H1 (cell line): ENCODE data around the gene TTC33. TPM values are rescaled to one million over a fixed set of nuclear protein-coding genes. Genes with fewer than 3 reads are reported as not detected.
A peak's percentile ranks its signal among the peaks of the same experiment; 100 is the strongest.

Source experiments
- CTCF ChIA-PET: fragments of 300-600 bp; sonication (Branson Sonifier 250); formaldehyde crosslinking; loops from one replicate; lab custom pipeline; 2021; ENCODE audit not compliant: partially characterized antibody; lab: Charles Lee
- POLR2A ChIA-PET: fragments of 300-600 bp; sonication (Branson Sonifier 250); formaldehyde crosslinking; loops from one replicate; lab custom pipeline; 2021; ENCODE audit warnings: inconsistent platforms; ENCODE audit not compliant: partially characterized antibody; lab: Charles Lee
- DNase-seq, 2 experiments: peaks; one replicate each; pipeline versions ENCODE4 v3.0.0 to v3.0.0-alpha.2; 2010 to 2022; ENCODE audit warnings: low spot score in 2 of 2, low read depth in 1 of 2, mixed read lengths in 1 of 2
- FAIRE-seq: peaks from 2 replicates; lab custom pipeline; 2011; peaks lifted over from hg19 to GRCh38; lab: Jason Lieb, UNC
- H2AFZ ChIP-seq: 2 replicates; pipeline ENCODE4 v1.8.1; 2012; ENCODE audit warnings: low read length, inconsistent platforms
- H2AK5ac ChIP-seq: 2 replicates; pipeline ENCODE4 v1.6.1; 2013; ENCODE audit warnings: low read depth, low read length
- H2BK120ac ChIP-seq: replicated peaks from 2 replicates; pipeline ENCODE3; 2013; ENCODE audit warnings: low read depth, low read length, inconsistent platforms
- H2BK12ac ChIP-seq: 2 replicates; pipeline ENCODE4 v1.6.1; 2013; ENCODE audit warnings: low read depth, low read length
- H2BK15ac ChIP-seq: 2 replicates; pipeline ENCODE4 v1.6.1; 2013; ENCODE audit warnings: low read length
- H2BK20ac ChIP-seq: 2 replicates; pipeline ENCODE4 v1.6.1; 2013; ENCODE audit warnings: low read length
- H2BK5ac ChIP-seq: 2 replicates; pipeline ENCODE4 v1.6.1; 2013; ENCODE audit warnings: low read depth, low read length
- H3K14ac ChIP-seq: 2 replicates; pipeline ENCODE4 v1.6.1; 2013; ENCODE audit warnings: inconsistent platforms; ENCODE audit not compliant: insufficient read length
- H3K18ac ChIP-seq: 2 replicates; pipeline ENCODE4 v1.6.1; 2013; ENCODE audit warnings: low read length; ENCODE audit errors: extremely low read depth
- H3K23ac ChIP-seq: 2 replicates; pipeline ENCODE4 v1.6.1; 2013; ENCODE audit warnings: inconsistent platforms; ENCODE audit not compliant: insufficient read length
- H3K23me2 ChIP-seq: 2 replicates; pipeline ENCODE4 v1.6.1; 2013; ENCODE audit warnings: low read depth, low read length
- H3K27ac ChIP-seq: 2 replicates; pipeline ENCODE4 v1.6.1; 2011; ENCODE audit warnings: low read depth, low read length, inconsistent platforms
- H3K27me3 ChIP-seq, 4 experiments: replicated peaks in 1 of 4; 1 replicate in 1 of 4; 2 replicates in 3 of 4; pipeline versions ENCODE4 v1.6.1 to v1.8.1; 2011 to 2013; ENCODE audit warnings: low read length in 3 of 4, mild to moderate bottlenecking in 3 of 4, inconsistent platforms in 2 of 4, mixed read lengths in 2 of 4, moderate library complexity in 1 of 4; ENCODE audit not compliant: control insufficient read depth in 3 of 4, insufficient read depth in 3 of 4; ENCODE audit errors: extremely low read depth in 1 of 4
- H3K36me3 ChIP-seq, 4 experiments: 2 replicates each; pipeline versions ENCODE4 v1.6.1 to v1.8.1; 2011 to 2013; ENCODE audit warnings: mild to moderate bottlenecking in 4 of 4, low read length in 3 of 4, moderate library complexity in 2 of 4, control low read depth in 1 of 4, inconsistent platforms in 1 of 4; ENCODE audit not compliant: insufficient read depth in 4 of 4, control insufficient read depth in 2 of 4
- H3K4ac ChIP-seq: replicated peaks from 2 replicates; pipeline ENCODE3; 2013; ENCODE audit warnings: low read length, low read depth, mixed read lengths, inconsistent platforms; ENCODE audit not compliant: insufficient read length
- H3K4me1 ChIP-seq, 4 experiments: replicated peaks in 1 of 4; 1 replicate in 1 of 4; 2 replicates in 3 of 4; pipeline versions ENCODE4 v1.6.1 to v1.8.1; 2011 to 2013; ENCODE audit warnings: low read length in 3 of 4, inconsistent platforms in 2 of 4, mixed read lengths in 1 of 4; ENCODE audit not compliant: insufficient read depth in 4 of 4, control insufficient read depth in 3 of 4
- H3K4me2 ChIP-seq, 2 experiments: 2 replicates each; pipeline versions ENCODE4 v1.6.1 to v1.8.1; 2011 to 2013; ENCODE audit warnings: low read depth in 2 of 2, low read length in 2 of 2, control low read depth in 1 of 2, inconsistent platforms in 1 of 2, mild to moderate bottlenecking in 1 of 2; ENCODE audit not compliant: insufficient read depth in 1 of 2
- H3K4me3 ChIP-seq, 4 experiments: fragments of 200-600, 300-600 bp in 1 of 4; sonication (generic), shearing (Covaris generic), sonication (Bioruptor Twin) in 1 of 4; 2 replicates each; pipeline versions ENCODE4 v1.5.1 to v1.8.1; 2011 to 2016; ENCODE audit warnings: low read length in 4 of 4, low read depth in 3 of 4, control low read depth in 2 of 4, inconsistent platforms in 2 of 4, mild to moderate bottlenecking in 2 of 4, mixed read lengths in 1 of 4, moderate library complexity in 1 of 4; ENCODE audit not compliant: insufficient read depth in 2 of 4; ENCODE audit errors: extremely low read depth in 1 of 4
- H3K56ac ChIP-seq: replicated peaks from 2 replicates; pipeline ENCODE3; 2013; ENCODE audit warnings: low read depth, mild to moderate bottlenecking, mixed read lengths, low read length, inconsistent platforms; ENCODE audit not compliant: insufficient read length
- H3K79me1 ChIP-seq: 2 replicates; pipeline ENCODE4 v1.6.1; 2013; ENCODE audit warnings: low read depth, low read length, control low read depth
- H3K79me2 ChIP-seq, 2 experiments: 2 replicates each; pipeline versions ENCODE4 v1.6.1 to v1.8.1; 2012 to 2013; ENCODE audit warnings: low read length in 2 of 2, mild to moderate bottlenecking in 2 of 2, inconsistent platforms in 1 of 2; ENCODE audit not compliant: insufficient read depth in 2 of 2, control insufficient read depth in 1 of 2
- H3K9ac ChIP-seq, 4 experiments: replicated peaks in 1 of 4; 1 replicate in 1 of 4; 2 replicates in 3 of 4; pipeline versions ENCODE4 v1.6.1 to v1.8.1; 2011 to 2013; ENCODE audit warnings: low read depth in 3 of 4, low read length in 3 of 4, control low read depth in 2 of 4, mild to moderate bottlenecking in 2 of 4, moderate library complexity in 2 of 4, inconsistent platforms in 1 of 4; ENCODE audit errors: extremely low read depth in 1 of 4
- H3K9me3 ChIP-seq, 2 experiments: 2 replicates each; pipeline versions ENCODE4 v1.6.1 to v1.8.1; 2012 to 2013; ENCODE audit warnings: mild to moderate bottlenecking in 2 of 2, moderate library complexity in 2 of 2, control low read depth in 1 of 2, inconsistent platforms in 1 of 2, low read depth in 1 of 2, low read length in 1 of 2, mixed read lengths in 1 of 2; ENCODE audit not compliant: insufficient read depth in 2 of 2
- H4K20me1 ChIP-seq, 2 experiments: replicated peaks in 1 of 2; 2 replicates each; pipeline versions ENCODE3 to v1.8.1; 2011 to 2013; ENCODE audit warnings: inconsistent platforms in 2 of 2, low read length in 2 of 2, mild to moderate bottlenecking in 1 of 2; ENCODE audit not compliant: insufficient read depth in 2 of 2, control insufficient read depth in 1 of 2
- H4K5ac ChIP-seq: 2 replicates; pipeline ENCODE4 v1.6.1; 2013; ENCODE audit warnings: low read length, low read depth, mixed read lengths, inconsistent platforms; ENCODE audit not compliant: insufficient read length
- H4K8ac ChIP-seq: 2 replicates; pipeline ENCODE4 v1.8.0; 2013; ENCODE audit warnings: mild to moderate bottlenecking, moderate library complexity, low read length, inconsistent platforms; ENCODE audit not compliant: insufficient read depth; ENCODE audit errors: extremely low read depth
- H4K91ac ChIP-seq: replicated peaks from 2 replicates; pipeline ENCODE3; 2013; ENCODE audit warnings: low read length, mixed read lengths, inconsistent platforms; ENCODE audit not compliant: insufficient read length
- CBX8 ChIP-seq: fragments of 300-800, 300-1000 bp; sonication (generic); IDR thresholded peaks from 2 replicates; pipeline ENCODE4 v1.7.1; 2016; ENCODE audit warnings: low read depth, low read length, borderline replicate concordance
- GTF2F1 ChIP-seq: IDR thresholded peaks from 2 replicates; pipeline ENCODE4 v1.6.1; 2012; ENCODE audit warnings: low read depth, low read length, improper control_type of control experiment, borderline replicate concordance
- KDM1A ChIP-seq: fragments of 200-600, 300-600 bp; sonication (generic); IDR thresholded peaks from 2 replicates; pipeline ENCODE4 v1.7.1; 2016; ENCODE audit warnings: mild to moderate bottlenecking, low read length, borderline replicate concordance
- MAFK ChIP-seq: IDR thresholded peaks from 2 replicates; pipeline ENCODE4 v1.6.1; 2012; ENCODE audit warnings: low read depth, mild to moderate bottlenecking, improper control_type of control experiment, low read length
- NRF1 ChIP-seq: IDR thresholded peaks from 2 replicates; pipeline ENCODE4 v1.6.1; 2011; ENCODE audit warnings: mild to moderate bottlenecking, low read depth, low read length, improper control_type of control experiment
- POU5F1 ChIP-seq: IDR thresholded peaks from 2 replicates; pipeline ENCODE4 v1.6.1; 2011; ENCODE audit warnings: low read depth, mild to moderate bottlenecking, low read length, moderate library complexity
- RBBP5 ChIP-seq: IDR thresholded peaks from 2 replicates; pipeline ENCODE4 v1.7.1; 2012; ENCODE audit warnings: low read depth, mild to moderate bottlenecking, inconsistent platforms, low read length, moderate library complexity, borderline replicate concordance
- SIRT6 ChIP-seq: IDR thresholded peaks from one replicate; pipeline ENCODE4 v1.7.1; 2012; ENCODE audit warnings: low read length, inconsistent platforms
- SP2 ChIP-seq: IDR thresholded peaks from 2 replicates; pipeline ENCODE4 v1.6.1; 2012; ENCODE audit warnings: mild to moderate bottlenecking, low read length, inconsistent platforms
- SUZ12 ChIP-seq: fragments of 200-600 bp; sonication (generic); IDR thresholded peaks from 2 replicates; pipeline ENCODE4 v1.6.1; 2012; ENCODE audit warnings: mild to moderate bottlenecking, inconsistent platforms, low read length, moderate library complexity, mixed read lengths
- TAF7 ChIP-seq: optimal IDR thresholded peaks from 2 replicates; pipeline ENCODE3; 2011; ENCODE audit warnings: low read depth, mild to moderate bottlenecking, inconsistent platforms, low read length, moderate library complexity, borderline replicate concordance
- YY1 ChIP-seq: IDR thresholded peaks from 2 replicates; pipeline ENCODE4 v1.6.1; 2011; ENCODE audit warnings: low read depth, mild to moderate bottlenecking, low read length
- ZNF274 ChIP-seq: IDR thresholded peaks from 2 replicates; pipeline ENCODE4 v1.7.0; 2012; ENCODE audit warnings: low read length, borderline replicate concordance; ENCODE audit errors: extremely low read depth
- WGBS, 2 experiments: shearing (Covaris generic) in 1 of 2; methylation state at CpG; one replicate each; pipeline versions ENCODE4 v1.1.6 to v1.1.7; 2013 to 2015; ENCODE audit warnings: low lambda C conversion rate in 2 of 2, mixed read lengths in 2 of 2, inconsistent platforms in 1 of 2, low coverage in 1 of 2, missing lambda C conversion rate in 1 of 2; ENCODE audit not compliant: insufficient replicate concordance in 2 of 2, insufficient coverage in 1 of 2, insufficient read length in 1 of 2; ENCODE audit errors: extremely low coverage in 1 of 2, missing lambda C conversion rate in 1 of 2; 5-methylcytosine and 5-hydroxymethylcytosine counted together
- polyA plus RNA-seq, 7 experiments: library from polyadenylated mRNA; depleted of rRNA in 3 of 7; stranded (reverse) in 5 of 7; unstranded in 2 of 7; fragments of >200 nt in 5 of 7; fragments of 200-250 nt in 2 of 7; gene quantifications; 1 replicate in 5 of 7; 2 replicates in 1 of 7; 4 replicates in 1 of 7; pipeline versions ENCODE4 v1.2.1 to v1.2.3, GENCODE V29; 2011 to 2013; ENCODE audit warnings: missing spikeins in 2 of 7, mixed read lengths in 2 of 7
- total RNA-seq: library from RNA; stranded (reverse); fragmentation: NEBNext Ultra II Directional; extraction: Animal tissue kit (Norgen Biotek cat#: 25700); gene quantifications from 2 replicates; pipeline ENCODE4 v1.2.1, GENCODE V29; 2021

TTC33 gene
- total and polyA plus RNA-seq, 2 of the 8 experiments (the other 6 are each of a cell fraction or from before 2014, with no cell fraction given): 1.2 to 12.6 TPM

DNA sequence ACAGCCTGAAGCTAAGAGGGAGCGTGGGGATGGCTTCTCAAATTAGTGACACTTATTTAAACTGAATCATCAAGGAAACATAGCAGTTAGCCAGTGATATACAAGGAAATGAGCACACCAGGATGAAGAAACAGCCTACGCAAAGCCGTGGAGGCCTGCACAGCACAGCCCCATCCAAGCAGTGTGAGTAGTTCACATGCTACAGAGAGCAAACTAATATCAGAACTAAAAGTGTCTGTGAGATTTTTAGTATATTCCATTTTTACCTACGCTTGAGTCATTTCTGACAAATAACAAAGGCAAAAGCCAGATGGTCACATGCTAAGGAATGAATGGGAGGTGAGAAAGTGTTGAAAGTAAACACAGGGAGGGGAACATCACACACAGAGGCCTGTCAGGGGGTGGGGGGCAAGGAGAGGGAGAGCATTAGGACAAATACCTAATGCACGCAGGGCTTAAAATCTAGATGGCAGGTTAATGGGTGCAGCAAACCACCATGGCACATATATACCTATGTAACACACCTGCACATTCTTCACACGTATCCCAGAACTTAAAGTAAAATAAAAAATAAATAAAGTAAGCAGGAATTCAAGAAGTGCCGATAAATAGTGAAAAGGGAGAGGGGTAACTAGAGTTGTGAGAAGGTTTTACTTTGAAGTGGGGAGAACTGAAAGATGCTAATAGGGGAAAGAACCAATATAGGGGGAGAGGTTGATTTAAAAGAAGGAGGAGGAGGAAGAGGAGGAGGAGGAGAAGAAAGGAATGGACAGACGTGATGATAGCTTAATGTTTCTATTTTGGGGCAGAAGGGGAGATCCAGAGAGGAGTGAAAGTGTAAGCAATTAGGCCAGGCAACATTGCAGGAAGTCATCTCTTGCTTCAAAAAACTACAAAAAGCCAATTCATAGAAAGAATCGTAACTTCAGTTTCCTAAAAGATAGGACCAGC lies 177.0 kb downstream of the TTC33 start:
- Histone ChIP-seq H2BK120ac (no peak overlapping the region), H3K56ac (no peak overlapping the region), H2BK5ac (no peak overlapping the region), H3K23ac (no peak overlapping the region), H3K14ac (no peak overlapping the region), H4K5ac (no peak overlapping the region), H2AFZ (no peak overlapping the region), H2BK15ac (no peak overlapping the region; the same call in 1 of the 2 replicates), H3K9ac (peak overlapping the region in 1 of 4 experiments; percentile 49; a peak in 2 of 7 replicates), H3K36me3 (no peaks in the 10 kb centered on the region), H2BK12ac (no peak overlapping the region), H3K4ac (no peak overlapping the region), H3K27me3 (peaks cover 0 to 1% (median 0%) of the 10 kb centered on the region in 4 experiments; a peak in 1 of 7 replicates), H3K9me3 (no peaks in the 10 kb centered on the region), H4K20me1 (no peaks in the 10 kb centered on the region), H3K79me2 (no peaks in the 10 kb centered on the region), H4K91ac (no peak overlapping the region), H2AK5ac (no peak overlapping the region), H3K23me2 (no peaks in the 10 kb centered on the region), H3K4me3 (no peak overlapping the region), H3K4me1 (no peaks in the 10 kb centered on the region), H3K4me2 (no peak overlapping the region), H4K8ac (no peak overlapping the region), H3K79me1 (no peaks in the 10 kb centered on the region), H3K18ac (no peak overlapping the region), H2BK20ac (no peak overlapping the region), H3K27ac (no peak overlapping the region)
- CTCF ChIA-PET: no interaction called here
- 85% methylated on average over 9 of the region's 9 CpGs; no CpG with 5 or more reads in 1 of the 2 experiments for WGBS, 2 experiments
- no peak for FAIRE-seq
- POLR2A ChIA-PET: no interaction called here
- no peak for DNase-seq
- TF ChIP-seq SUZ12: no peak
- TF ChIP-seq NRF1: no peak
- no peak for TF ChIP-seq KDM1A
- TF ChIP-seq ZNF274: no peak
- no peak for TF ChIP-seq YY1
- TF ChIP-seq SIRT6: no peak
- no peak for TF ChIP-seq MAFK
- no peak for TF ChIP-seq CBX8
- TF ChIP-seq GTF2F1: no peak
- no peak for TF ChIP-seq RBBP5
- no peak for TF ChIP-seq SP2
- TF ChIP-seq POU5F1: no peak
- no peak for TF ChIP-seq TAF7
